HUES48 (cell line): ENCODE data around the gene NXN.

Experiments
- H3K27ac ChIP-seq: one replicate; pipeline ENCODE4 v1.7.0; 2013; ENCODE audit warnings: low read depth, low read length, inconsistent platforms
- H3K27me3 ChIP-seq: 2 replicates; pipeline ENCODE4 v1.6.1; 2013; ENCODE audit warnings: mild to moderate bottlenecking, low read length; ENCODE audit not compliant: control insufficient read depth, insufficient read depth
- H3K36me3 ChIP-seq: 2 replicates; pipeline ENCODE4 v1.6.1; 2013; ENCODE audit warnings: low read length; ENCODE audit not compliant: control insufficient read depth, insufficient read depth
- H3K4me1 ChIP-seq: 2 replicates; pipeline ENCODE4 v1.6.1; 2013; ENCODE audit warnings: mild to moderate bottlenecking, low read length; ENCODE audit not compliant: control insufficient read depth, insufficient read depth
- H3K4me3 ChIP-seq: 2 replicates; pipeline ENCODE4 v1.5.1; 2013; ENCODE audit warnings: mild to moderate bottlenecking, low read depth, low read length
- H3K9ac ChIP-seq: 2 replicates; pipeline ENCODE4 v1.6.1; 2013; ENCODE audit warnings: mild to moderate bottlenecking, low read depth, low read length, moderate library complexity
- H3K9me3 ChIP-seq: 2 replicates; pipeline ENCODE4 v1.6.1; 2013; ENCODE audit warnings: low read length; ENCODE audit not compliant: control insufficient read depth, insufficient read depth

Gene NXN

GRCh38 chr17:1012823-1013728 lies 33.5 kb upstream of the NXN start:
- H3K9ac ChIP-seq, result no peak overlapping the region

GRCh38 chr17:1011760-1012735 lies 32.5 kb upstream of the NXN start:
- Histone ChIP-seq H3K4me1 (no peaks in the 10 kb centered on the region), H3K9me3 (no peaks in the 10 kb centered on the region), H3K27ac (no peak overlapping the region), H3K4me3 (no peak overlapping the region), H3K36me3 (peaks cover 13% of the 10 kb centered on the region), H3K27me3 (no peaks in the 10 kb centered on the region), H3K9ac (no peak overlapping the region)

More at GRCh38 chr17:1012823-1013728, 33.5 kb upstream of the NXN start:
- Histone ChIP-seq H3K36me3 (0 out of 2 replicates have a peak, but pooled peaks cover 6% of the 10 kb centered on the region), H3K27ac (no peak overlapping the region), H3K9me3 (no peaks in the 10 kb centered on the region), H3K4me1 (no peaks in the 10 kb centered on the region), H3K4me3 (no peak overlapping the region), H3K27me3 (no peaks in the 10 kb centered on the region)

- no peak overlapping the region for H3K27ac ChIP-seq
- H3K27me3 ChIP-seq, result no peaks in the 10 kb centered on the region
- no peak overlapping the region for H3K4me3 ChIP-seq
- H3K9ac ChIP-seq, result no peak overlapping the region
- no peaks in the 10 kb centered on the region for H3K9me3 ChIP-seq
- H3K36me3 ChIP-seq, result peaks cover 18% of the 10 kb centered on the region
- H3K4me1 ChIP-seq, result no peaks in the 10 kb centered on the region
These were observed 31.6 kb upstream of the NXN start for GRCh38 chr17:1011138-1011537.

GRCh38 chr17:1010586-1010985 lies 31.0 kb upstream of the NXN start:
- H3K9ac ChIP-seq, result no peak overlapping the region
- H3K36me3 ChIP-seq, result peaks cover 21% of the 10 kb centered on the region
- no peaks in the 10 kb centered on the region for H3K9me3 ChIP-seq
- H3K4me3 ChIP-seq, result no peak overlapping the region
- H3K27ac ChIP-seq, result no peak overlapping the region
- no peaks in the 10 kb centered on the region for H3K27me3 ChIP-seq
- H3K4me1 ChIP-seq, result no peaks in the 10 kb centered on the region

- Histone ChIP-seq H3K9me3 (no peaks in the 10 kb centered on the region), H3K27ac (no peak overlapping the region), H3K27me3 (no peaks in the 10 kb centered on the region), H3K4me3 (no peak overlapping the region), H3K9ac (no peak overlapping the region), H3K36me3 (peaks cover 22% of the 10 kb centered on the region), H3K4me1 (no peaks in the 10 kb centered on the region)
These were observed 30.5 kb upstream of the NXN start for GRCh38 chr17:1010086-1010450.

GRCh38 chr17:1009229-1010085 lies 29.9 kb upstream of the NXN start:
- H3K36me3 ChIP-seq, result peaks cover 22% of the 10 kb centered on the region

GRCh38 chr17:1008008-1008761 lies 28.6 kb upstream of the NXN start:
- H3K4me1 ChIP-seq, result no peaks in the 10 kb centered on the region; the same call in 1 of the 2 replicates
- no peaks in the 10 kb centered on the region for H3K27me3 ChIP-seq
- no peak overlapping the region for H3K4me3 ChIP-seq
- H3K9ac ChIP-seq, result no peak overlapping the region
- H3K9me3 ChIP-seq, result no peaks in the 10 kb centered on the region
- peaks cover 29% of the 10 kb centered on the region for H3K36me3 ChIP-seq
- no peak overlapping the region for H3K27ac ChIP-seq

More at GRCh38 chr17:1009229-1010085, 29.9 kb upstream of the NXN start:
- Histone ChIP-seq H3K4me3 (no peak overlapping the region), H3K27ac (no peak overlapping the region), H3K9ac (no peak overlapping the region), H3K4me1 (no peaks in the 10 kb centered on the region; the same call in 1 of the 2 replicates), H3K9me3 (no peaks in the 10 kb centered on the region), H3K27me3 (no peaks in the 10 kb centered on the region)

GRCh38 chr17:1007310-1008007 lies 27.9 kb upstream of the NXN start:
- H3K9ac ChIP-seq, result no peak overlapping the region
- no peak overlapping the region for H3K27ac ChIP-seq
- H3K4me3 ChIP-seq, result no peak overlapping the region
- peaks cover 37% of the 10 kb centered on the region for H3K36me3 ChIP-seq
- H3K27me3 ChIP-seq, result no peaks in the 10 kb centered on the region
- no peaks in the 10 kb centered on the region; the same call in 1 of the 2 replicates for H3K4me1 ChIP-seq
- H3K9me3 ChIP-seq, result no peaks in the 10 kb centered on the region

- Histone ChIP-seq H3K27ac (no peak overlapping the region), H3K27me3 (no peaks in the 10 kb centered on the region), H3K9ac (no peak overlapping the region), H3K4me3 (no peak overlapping the region), H3K9me3 (no peaks in the 10 kb centered on the region), H3K36me3 (peaks cover 51% of the 10 kb centered on the region), H3K4me1 (no peaks in the 10 kb centered on the region; the same call in 1 of the 2 replicates)
These were observed 26.5 kb upstream of the NXN start for GRCh38 chr17:1006054-1006453.
